Measurements from ENCODE around the gene LRRC75A. TPM values are rescaled to one million over a fixed set of nuclear protein-coding genes. Genes with fewer than 3 reads are reported as not detected.
A peak's percentile ranks its signal among the peaks of the same experiment; 100 is the strongest.
"Not testable (repeated sequence)": the region's sequence is repeated elsewhere in the genome, so short reads cannot be mapped to it uniquely, and the experiment has no call there.

Gene LRRC75A
- total RNA-seq, 1 donor from 2014 or later, result 7.3 TPM

GRCh38 chr17:16459855-16460550 is 32.0 kb downstream of the LRRC75A start:
- no peak for TF ChIP-seq CTCF (IDR thresholded peaks at IDR 0.05; ENCODE audit: partially characterized antibody, unreplicated experiment)
- no peak for DNase-seq
- H3K27ac Mint-ChIP-seq (ENCODE audit: unreplicated experiment), result no peak overlapping the region
- H3K4me1 Mint-ChIP-seq (ENCODE audit: low read depth, unreplicated experiment), result peaks cover 21% of the 10 kb centered on the region
- H3K27me3 Mint-ChIP-seq (ENCODE audit: unreplicated experiment), result peaks cover 14% of the 10 kb centered on the region
- no peaks in the 10 kb centered on the region for H3K36me3 Mint-ChIP-seq (ENCODE audit: unreplicated experiment)
- H3K9me3 Mint-ChIP-seq (ENCODE audit: unreplicated experiment), result peaks cover 3% of the 10 kb centered on the region
- H3K4me3 Mint-ChIP-seq (ENCODE audit: unreplicated experiment), result no peak overlapping the region

DNA sequence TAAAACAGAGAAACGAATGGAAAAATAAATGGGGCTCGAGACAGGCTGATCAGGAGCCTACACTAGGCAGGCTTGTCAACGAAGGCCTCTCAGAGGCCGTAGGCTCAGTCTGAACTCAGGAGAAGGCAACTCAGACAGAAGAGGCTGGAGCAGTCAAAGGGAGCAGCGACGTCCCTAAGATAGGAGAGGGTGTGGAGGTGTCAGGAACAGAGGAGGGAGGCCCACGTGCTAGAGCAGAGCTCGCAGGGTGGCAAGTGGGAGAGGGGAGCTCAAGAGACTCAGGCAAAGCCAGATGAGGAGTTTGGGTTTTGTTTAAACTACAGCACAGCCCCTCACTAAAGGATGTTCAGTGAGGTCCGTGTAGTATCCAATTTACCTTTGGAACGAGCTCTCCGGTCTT is 32.7 kb downstream of the LRRC75A start:
- no peak for DNase-seq
- H3K27ac Mint-ChIP-seq (ENCODE audit: unreplicated experiment), result no peak overlapping the region
- no peaks in the 10 kb centered on the region for H3K36me3 Mint-ChIP-seq (ENCODE audit: unreplicated experiment)
- H3K4me1 Mint-ChIP-seq (ENCODE audit: low read depth, unreplicated experiment), result peaks cover 18% of the 10 kb centered on the region
- H3K4me3 Mint-ChIP-seq (ENCODE audit: unreplicated experiment), result no peak overlapping the region
- peaks cover 3% of the 10 kb centered on the region for H3K9me3 Mint-ChIP-seq (ENCODE audit: unreplicated experiment)
- no peak for TF ChIP-seq CTCF (IDR thresholded peaks at IDR 0.05; ENCODE audit: partially characterized antibody, unreplicated experiment)
- H3K27me3 Mint-ChIP-seq (ENCODE audit: unreplicated experiment), result peaks cover 13% of the 10 kb centered on the region

- H3K27me3 Mint-ChIP-seq (ENCODE audit: unreplicated experiment), result peaks cover 12% of the 10 kb centered on the region
- H3K27ac Mint-ChIP-seq (ENCODE audit: unreplicated experiment), result peak overlapping the region; percentile 64
- no peak overlapping the region for H3K4me3 Mint-ChIP-seq (ENCODE audit: unreplicated experiment)
- peak; percentile 39 for DNase-seq
- no peaks in the 10 kb centered on the region for H3K36me3 Mint-ChIP-seq (ENCODE audit: unreplicated experiment)
- no peak for TF ChIP-seq CTCF (IDR thresholded peaks at IDR 0.05; ENCODE audit: partially characterized antibody, unreplicated experiment)
- peaks cover 6% of the 10 kb centered on the region for H3K9me3 Mint-ChIP-seq (ENCODE audit: unreplicated experiment)
- peaks cover 14% of the 10 kb centered on the region for H3K4me1 Mint-ChIP-seq (ENCODE audit: low read depth, unreplicated experiment)
Measured at GRCh38 chr17:16456742-16457316, 35.2 kb downstream of the LRRC75A start.

DNA sequence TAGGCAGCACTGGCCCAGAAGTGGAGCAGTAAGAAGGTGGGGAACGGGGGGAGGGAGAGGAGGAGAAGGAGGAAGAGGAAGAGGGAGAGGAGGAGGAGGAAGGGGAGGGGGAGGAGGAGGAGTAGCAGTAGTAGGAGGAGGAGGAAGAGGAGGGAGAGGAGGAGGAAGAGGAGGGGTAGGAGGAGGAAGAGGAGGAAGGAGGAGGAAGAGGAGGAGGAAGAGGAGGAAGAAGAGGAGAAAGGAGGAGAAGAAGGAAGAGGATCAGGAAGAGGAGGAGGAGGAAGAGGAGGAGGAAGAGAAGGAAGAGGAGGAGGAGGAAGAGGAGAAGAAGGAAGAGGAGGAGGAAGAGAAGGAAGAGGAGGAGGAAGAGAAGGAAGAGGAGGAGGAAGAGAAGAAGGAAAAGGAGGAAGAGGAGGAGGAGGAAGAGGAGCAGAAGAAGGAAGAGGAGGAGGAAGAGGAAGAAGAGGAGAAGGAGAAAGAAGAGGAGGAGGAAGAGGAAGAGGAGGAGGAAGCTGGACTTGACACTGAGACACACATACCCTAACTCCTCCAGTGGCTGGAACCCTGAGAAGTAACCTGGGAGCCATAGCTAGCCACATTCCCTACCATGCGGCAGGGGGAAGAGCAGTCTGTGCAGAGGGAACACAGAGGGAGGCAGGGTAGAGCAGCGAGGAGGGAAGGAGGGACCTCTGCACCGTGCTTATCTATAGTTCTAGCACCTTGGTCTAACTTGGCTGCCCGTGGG is 35.8 kb downstream of the LRRC75A start:
- DNase-seq, result no peak
- no peak for TF ChIP-seq CTCF (IDR thresholded peaks at IDR 0.05; ENCODE audit: partially characterized antibody, unreplicated experiment)

DNA sequence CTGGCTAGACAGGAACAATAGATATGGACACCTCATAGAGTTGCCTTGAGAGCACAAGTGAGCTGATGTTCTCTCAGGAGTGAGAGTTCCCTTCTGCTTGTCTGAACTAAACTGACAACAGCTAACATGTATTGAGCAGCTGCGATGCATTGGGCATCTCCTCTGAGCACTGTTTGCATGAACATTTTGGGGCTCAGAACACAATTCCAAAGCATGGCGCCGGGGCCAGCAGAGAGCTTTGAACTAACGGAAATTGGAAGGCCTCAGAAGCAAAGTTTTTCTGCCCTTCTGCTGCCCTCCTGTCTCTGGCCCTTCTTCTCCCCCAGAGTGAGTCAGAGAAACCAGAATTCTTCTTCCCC is 38.5 kb downstream of the LRRC75A start:
- peaks cover 6% of the 10 kb centered on the region for H3K9me3 Mint-ChIP-seq (ENCODE audit: unreplicated experiment)
- H3K4me1 Mint-ChIP-seq (ENCODE audit: low read depth, unreplicated experiment), result peaks cover 14% of the 10 kb centered on the region
- TF ChIP-seq CTCF (IDR thresholded peaks at IDR 0.05; ENCODE audit: partially characterized antibody, unreplicated experiment), result no peak
- H3K27me3 Mint-ChIP-seq (ENCODE audit: unreplicated experiment), result peaks cover 16% of the 10 kb centered on the region
- H3K27ac Mint-ChIP-seq (ENCODE audit: unreplicated experiment), result peak overlapping the region; percentile 89
- DNase-seq, result no peak
- H3K36me3 Mint-ChIP-seq (ENCODE audit: unreplicated experiment), result no peaks in the 10 kb centered on the region
- peak overlapping the region; percentile 19 for H3K4me3 Mint-ChIP-seq (ENCODE audit: unreplicated experiment)

More for the DNA sequence above, 35.8 kb downstream of the LRRC75A start:
- Mint-ChIP-seq H3K27me3 (ENCODE audit: unreplicated experiment) (peaks cover 12% of the 10 kb centered on the region), H3K4me3 (ENCODE audit: unreplicated experiment) (no peak overlapping the region), H3K27ac (ENCODE audit: unreplicated experiment) (peak overlapping the region; percentile 64), H3K36me3 (ENCODE audit: unreplicated experiment) (no peaks in the 10 kb centered on the region), H3K9me3 (ENCODE audit: unreplicated experiment) (peaks cover 6% of the 10 kb centered on the region), H3K4me1 (ENCODE audit: low read depth, unreplicated experiment) (peaks cover 14% of the 10 kb centered on the region)

GRCh38 chr17:16452268-16452667 is 39.7 kb downstream of the LRRC75A start:
- not testable (repeated sequence) for H3K36me3 Mint-ChIP-seq (ENCODE audit: unreplicated experiment); H3K27ac Mint-ChIP-seq (ENCODE audit: unreplicated experiment); H3K4me3 Mint-ChIP-seq (ENCODE audit: unreplicated experiment); H3K9me3 Mint-ChIP-seq (ENCODE audit: unreplicated experiment); DNase-seq
- Mint-ChIP-seq H3K27me3 (ENCODE audit: unreplicated experiment) (peaks cover 14% of the 10 kb centered on the region), H3K4me1 (ENCODE audit: low read depth, unreplicated experiment) (peaks cover 13% of the 10 kb centered on the region)
